SU-DHL-6 (cell line): ENCODE measurements around the gene SCIN.

Source experiments
- H2AFZ ChIP-seq: fragments of 200-600 bp; sonication (generic); 2 replicates; pipeline ENCODE4 v1.6.1; 2014; ENCODE audit warnings: low read depth, mild to moderate bottlenecking, moderate library complexity, mixed read lengths, antibody characterized with exemption, low read length; ENCODE audit not compliant: severe bottlenecking
- H3F3A ChIP-seq: fragments of 200-600 bp; shearing (Covaris generic); 2 replicates; pipeline ENCODE4 v1.6.0; 2016; ENCODE audit warnings: antibody characterized with exemption, mild to moderate bottlenecking; ENCODE audit not compliant: insufficient read depth
- H3K27ac ChIP-seq: fragments of 200-600 bp; sonication (generic); 2 replicates; pipeline ENCODE4 v1.5.1; 2016; ENCODE audit warnings: low read depth, mild to moderate bottlenecking, low read length, moderate library complexity, mixed read lengths
- H3K27me3 ChIP-seq: fragments of 200-600 bp; sonication (generic), shearing (Covaris generic); 2 replicates; pipeline ENCODE4 v1.6.0; 2014; ENCODE audit warnings: mild to moderate bottlenecking, low read length
- H3K36me3 ChIP-seq: fragments of 200-600 bp; sonication (generic); 2 replicates; pipeline ENCODE4 v1.6.1; 2014; ENCODE audit warnings: mild to moderate bottlenecking, low read length, mixed read lengths
- H3K4me2 ChIP-seq: fragments of 300-600, 200-600 bp; shearing (Covaris generic), sonication (generic); 2 replicates; pipeline ENCODE4 v1.6.0; 2014; ENCODE audit warnings: low read length, low read depth, mild to moderate bottlenecking; ENCODE audit not compliant: poor library complexity, severe bottlenecking
- H3K4me3 ChIP-seq: fragments of 200-600 bp; sonication (generic); 2 replicates; pipeline ENCODE4 v1.5.1; 2014; ENCODE audit warnings: antibody characterized with exemption, low read length, mild to moderate bottlenecking, mixed read lengths; ENCODE audit not compliant: insufficient read depth, poor library complexity, severe bottlenecking
- H3K79me2 ChIP-seq: fragments of 200-600 bp; sonication (generic); 2 replicates; pipeline ENCODE4 v1.6.1; 2014; ENCODE audit warnings: mild to moderate bottlenecking, low read length, moderate library complexity; ENCODE audit not compliant: insufficient read depth
- H3K9ac ChIP-seq: fragments of 200-600 bp; sonication (generic); 2 replicates; pipeline ENCODE4 v1.7.0; 2014; ENCODE audit warnings: mild to moderate bottlenecking, low read length
- H3K9me2 ChIP-seq: fragments of 200-600 bp; sonication (generic); replicated peaks from 2 replicates; pipeline ENCODE4 v1.6.1; 2014; ENCODE audit warnings: low read length; ENCODE audit not compliant: insufficient read depth
- H3K9me3 ChIP-seq: fragments of 200-600 bp; sonication (generic); 2 replicates; pipeline ENCODE4 v1.6.1; 2014; ENCODE audit warnings: low read length, mixed read lengths; ENCODE audit not compliant: insufficient read depth
- H4K20me1 ChIP-seq: fragments of 200-600 bp; sonication (generic); 2 replicates; pipeline ENCODE4 v1.6.1; 2014; ENCODE audit warnings: low read depth, mild to moderate bottlenecking, antibody characterized with exemption, low read length, moderate library complexity, mixed read lengths
- CTCF ChIP-seq: fragments of 200-600 bp; sonication (generic); IDR thresholded peaks from one replicate; pipeline ENCODE4 v1.5.1; 2017; ENCODE audit warnings: antibody characterized with exemption, mild to moderate bottlenecking, low read length, moderate library complexity; ENCODE audit not compliant: insufficient read depth, poor library complexity, severe bottlenecking
- EZH2phosphoT487 ChIP-seq: fragments of 200-600 bp; sonication (generic), shearing (Covaris generic); conservative IDR thresholded peaks from 2 replicates; pipeline ENCODE4 v1.6.1; 2018; ENCODE audit warnings: mild to moderate bottlenecking, antibody characterized with exemption, low read length, moderate library complexity, mixed read lengths

The SCIN gene

GRCh38 chr7:12694817-12695216 is 124.3 kb downstream of the SCIN start:
- H3K36me3 ChIP-seq = no peaks in the 10 kb centered on the region
- no peaks in the 10 kb centered on the region for H3F3A ChIP-seq
- no peak overlapping the region for H3K27ac ChIP-seq
- TF ChIP-seq CTCF (no peak), EZH2phosphoT487 (no peak)
- no peak overlapping the region for H3K4me3 ChIP-seq
- H3K79me2 ChIP-seq = no peaks in the 10 kb centered on the region
- no peaks in the 10 kb centered on the region for H4K20me1 ChIP-seq
- H3K27me3 ChIP-seq = no peaks in the 10 kb centered on the region
- no peaks in the 10 kb centered on the region for H3K9me2 ChIP-seq
- H2AFZ ChIP-seq = no peak overlapping the region
- H3K4me2 ChIP-seq = no peak overlapping the region
- H3K9me3 ChIP-seq = no peaks in the 10 kb centered on the region
- H3K9ac ChIP-seq = no peak overlapping the region

GRCh38 chr7:12695965-12696364 is 125.4 kb downstream of the SCIN start:
- H3K79me2 ChIP-seq = no peaks in the 10 kb centered on the region
- no peaks in the 10 kb centered on the region for H3K9me2 ChIP-seq
- H3K27ac ChIP-seq = no peak overlapping the region
- H3F3A ChIP-seq = no peaks in the 10 kb centered on the region
- H3K36me3 ChIP-seq = no peaks in the 10 kb centered on the region
- no peak overlapping the region for H2AFZ ChIP-seq
- H3K9ac ChIP-seq = no peak overlapping the region
- TF ChIP-seq EZH2phosphoT487 = no peak
- TF ChIP-seq CTCF = no peak
- H3K9me3 ChIP-seq = no peaks in the 10 kb centered on the region
- H4K20me1 ChIP-seq = no peaks in the 10 kb centered on the region
- no peak overlapping the region for H3K4me2 ChIP-seq
- no peak overlapping the region for H3K4me3 ChIP-seq
- no peaks in the 10 kb centered on the region for H3K27me3 ChIP-seq

GRCh38 chr7:12699299-12699698 is 128.8 kb downstream of the SCIN start:
- H3K4me3 ChIP-seq = no peak overlapping the region
- H3K36me3 ChIP-seq = no peaks in the 10 kb centered on the region; the same call in 1 of the 2 replicates
- no peaks in the 10 kb centered on the region for H3K9me3 ChIP-seq
- TF ChIP-seq EZH2phosphoT487 (no peak), CTCF (no peak)
- H3K9ac ChIP-seq = no peak overlapping the region
- H4K20me1 ChIP-seq = no peaks in the 10 kb centered on the region
- no peaks in the 10 kb centered on the region for H3K79me2 ChIP-seq
- no peaks in the 10 kb centered on the region for H3K9me2 ChIP-seq
- no peaks in the 10 kb centered on the region for H3F3A ChIP-seq
- no peak overlapping the region for H3K27ac ChIP-seq
- no peak overlapping the region for H3K4me2 ChIP-seq
- H3K27me3 ChIP-seq = no peaks in the 10 kb centered on the region
- no peak overlapping the region for H2AFZ ChIP-seq
